GM18511 (cell line): ENCODE results near the gene SLN.

Experiments used
- ATAC-seq: cut with Tn5 transposase; IDR thresholded peaks from one replicate; pipeline ENCODE4 v1.9.1; 2021; ENCODE audit warnings: mild to moderate bottlenecking, moderate library complexity; ENCODE audit not compliant: unreplicated experiment

Gene SLN

DNA sequence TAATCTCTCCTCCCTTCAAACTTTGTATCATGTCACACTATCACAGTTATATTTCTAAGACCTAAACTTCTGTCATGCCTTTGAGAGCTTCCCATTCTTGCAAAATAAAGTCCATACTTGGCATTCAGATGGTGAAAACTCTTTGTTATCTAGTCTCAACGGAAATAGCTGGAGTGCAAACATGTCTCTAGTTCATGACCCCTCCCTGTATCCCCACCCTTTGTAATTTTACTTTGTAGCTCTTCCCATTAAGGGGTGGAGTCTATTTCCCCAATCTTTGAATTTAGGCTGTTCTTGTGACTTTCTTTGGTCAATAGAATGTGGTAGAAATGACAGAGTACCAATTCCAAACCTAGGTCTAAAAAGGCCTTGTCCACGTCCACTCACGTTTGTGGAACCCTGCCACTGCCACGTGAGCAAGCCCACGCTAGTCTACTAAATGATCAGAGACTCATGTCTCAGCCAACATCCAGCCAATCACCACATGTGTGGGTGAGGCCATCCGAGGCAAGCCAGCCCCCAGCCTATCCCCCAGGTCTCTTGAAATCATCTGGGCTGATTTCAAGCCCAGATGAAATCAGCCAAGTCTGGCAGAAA, 23.4 kb downstream of the SLN start:
- ATAC-seq, result no peak

DNA sequence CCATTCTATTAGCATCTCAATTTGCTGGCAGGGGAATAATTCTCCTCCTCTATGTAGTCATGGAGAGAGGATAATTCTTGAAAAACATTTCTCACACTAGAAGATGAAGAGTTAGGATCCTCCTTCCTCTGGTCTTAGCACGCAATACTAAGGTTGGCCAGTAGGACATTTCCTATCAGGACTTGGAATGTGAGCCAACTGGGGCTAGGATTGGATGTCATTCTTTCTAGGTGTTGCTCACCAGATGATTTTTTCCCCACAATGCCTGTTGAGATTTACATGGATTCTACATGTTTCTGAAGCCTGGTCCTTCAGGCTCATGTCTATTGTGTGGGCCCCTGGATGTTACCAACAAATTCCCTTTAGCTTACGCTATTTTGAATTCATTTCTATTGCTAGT, 28.0 kb downstream of the SLN start:
- no peak for ATAC-seq

DNA sequence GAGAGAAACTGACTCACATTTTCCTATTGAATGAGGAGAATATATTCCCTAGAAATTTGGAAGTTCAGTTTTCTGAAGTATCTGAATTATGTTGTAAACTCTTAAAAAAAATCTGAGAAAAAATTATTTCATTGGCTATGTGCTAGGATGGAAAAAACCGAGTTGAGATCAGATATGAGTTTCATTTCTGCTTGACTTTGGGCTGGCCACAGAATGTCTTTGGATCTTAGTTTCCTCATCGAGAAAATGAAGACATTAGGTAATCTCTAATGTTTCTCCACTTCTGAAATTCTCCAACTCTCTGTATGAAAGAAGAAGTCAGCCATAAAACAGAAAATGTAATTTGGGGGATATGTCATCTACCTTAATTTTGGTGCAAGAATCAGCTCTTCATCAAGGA, 28.8 kb downstream of the SLN start:
- ATAC-seq, result no peak

DNA sequence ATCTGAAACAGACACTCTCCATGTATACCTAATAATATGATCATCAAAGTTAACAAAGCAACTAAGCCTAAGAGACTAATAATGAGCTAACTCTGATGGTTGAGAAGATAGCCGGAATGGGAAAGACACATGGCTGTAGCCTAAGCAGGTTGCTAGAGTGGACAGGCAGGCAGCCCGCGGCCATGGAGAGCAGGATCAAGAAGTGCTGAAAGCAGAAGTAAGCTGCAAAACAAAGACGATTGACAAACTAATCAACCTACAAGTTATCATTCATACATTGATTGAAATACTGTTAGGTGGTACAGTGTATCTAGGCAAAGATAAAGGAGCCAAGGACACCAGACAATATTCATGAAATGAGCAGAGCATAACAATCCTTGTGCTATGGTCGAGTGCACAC, 29.3 kb downstream of the SLN start:
- ATAC-seq, result no peak

DNA sequence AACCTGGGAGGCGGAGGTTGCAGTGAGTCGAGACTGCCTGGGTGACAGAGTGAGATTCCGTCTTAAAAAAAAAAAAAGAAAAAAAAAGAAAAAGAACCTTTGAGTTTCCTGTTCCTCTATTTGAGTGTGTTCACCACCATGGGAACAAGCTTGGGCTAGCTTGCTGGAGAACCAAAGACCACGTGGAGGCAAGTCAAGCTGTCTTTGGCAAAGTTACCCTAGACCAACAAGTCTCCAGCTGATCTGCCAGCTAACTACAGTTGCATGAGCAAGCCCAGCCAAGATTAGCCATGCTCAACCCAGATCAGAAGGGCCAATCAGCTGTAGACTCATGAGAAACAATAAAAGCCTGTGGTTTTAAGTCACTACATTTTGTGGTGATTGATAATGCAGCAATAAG, 29.7 kb downstream of the SLN start:
- ATAC-seq, result no peak

DNA sequence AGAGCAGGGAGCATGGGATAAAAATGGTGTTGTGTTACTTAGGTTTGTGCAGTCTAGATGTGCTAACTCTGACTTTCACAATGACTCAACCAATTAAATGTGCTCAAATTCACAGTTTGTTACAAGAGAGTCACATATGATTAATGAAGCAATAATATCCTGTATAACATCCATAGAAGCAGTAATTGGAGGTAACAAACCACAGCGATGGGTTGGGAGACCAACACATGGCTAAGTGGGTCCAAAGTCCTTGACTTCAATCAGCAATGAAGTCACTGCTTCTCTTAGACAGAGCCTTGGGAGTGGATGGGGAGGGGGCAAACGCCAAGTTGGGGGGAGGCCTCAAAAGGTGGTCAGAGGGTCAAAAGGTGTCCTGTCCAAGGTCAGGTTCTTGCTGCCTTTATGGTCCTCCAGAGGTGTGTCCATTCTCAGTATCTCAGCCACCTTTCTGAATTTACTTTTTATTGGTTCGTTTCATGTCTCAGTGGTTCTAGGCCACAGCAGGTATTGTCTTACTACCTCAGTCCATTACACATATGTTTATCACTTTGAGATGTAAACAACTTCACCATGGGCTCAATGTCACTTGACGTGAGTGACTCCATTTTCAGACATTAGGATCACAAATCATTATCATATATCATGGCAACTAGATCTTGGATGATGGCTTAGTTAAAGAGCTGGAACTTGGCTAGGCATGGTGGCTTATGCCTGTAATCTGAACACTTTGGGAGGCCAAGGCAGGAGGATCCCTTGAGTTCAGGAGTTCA, 32.4 kb downstream of the SLN start:
- ATAC-seq, result no peak

DNA sequence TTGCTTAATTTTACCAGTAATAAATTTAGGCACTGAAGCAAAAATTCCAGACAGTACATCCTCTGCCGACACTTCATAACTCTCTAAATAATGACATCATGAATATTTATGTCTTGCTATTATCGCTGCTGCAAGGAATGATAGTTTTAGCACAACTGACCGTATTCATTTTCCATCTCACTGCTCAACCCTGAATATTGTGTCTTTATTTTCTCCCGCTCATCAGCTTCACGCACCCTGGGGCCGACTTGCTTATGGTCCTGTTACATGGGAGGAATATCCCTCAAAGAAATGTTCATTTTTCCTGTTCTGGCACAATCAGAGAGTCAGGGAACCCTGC, 33.3 kb downstream of the SLN start:
- ATAC-seq, result no peak

DNA sequence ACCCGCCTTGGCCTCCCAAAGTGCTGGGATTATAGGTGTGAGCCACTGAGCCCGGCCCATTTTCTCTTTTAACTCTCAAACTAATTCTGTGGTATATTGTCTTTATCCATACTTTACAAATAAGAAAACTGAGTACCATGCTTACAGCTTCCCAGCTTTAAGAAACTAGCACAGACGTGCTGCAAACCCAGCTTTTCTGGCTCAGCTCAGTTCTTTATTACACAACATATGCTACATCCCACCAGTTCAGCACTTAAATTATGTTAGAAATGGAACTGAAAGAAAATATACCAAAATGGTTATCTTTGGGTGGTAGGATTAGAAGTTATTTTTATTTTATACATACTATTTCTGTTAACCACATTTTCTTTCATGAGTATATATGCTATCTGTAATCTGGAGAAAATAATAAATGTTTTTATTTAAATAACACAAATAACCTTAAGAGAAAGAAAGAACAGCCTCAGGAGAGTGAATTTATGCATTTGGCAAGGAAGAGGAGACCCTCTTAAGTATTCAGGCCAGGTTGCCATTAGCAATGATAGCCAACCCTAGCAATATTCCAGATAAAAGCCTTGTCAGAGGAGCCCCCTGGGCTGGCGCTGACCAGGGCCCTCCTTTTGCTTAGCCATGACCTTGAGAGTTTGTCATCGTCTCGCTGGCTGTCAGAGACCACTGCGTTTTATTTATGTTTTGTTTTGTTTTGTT, 33.8 kb downstream of the SLN start:
- ATAC-seq, result no peak

DNA sequence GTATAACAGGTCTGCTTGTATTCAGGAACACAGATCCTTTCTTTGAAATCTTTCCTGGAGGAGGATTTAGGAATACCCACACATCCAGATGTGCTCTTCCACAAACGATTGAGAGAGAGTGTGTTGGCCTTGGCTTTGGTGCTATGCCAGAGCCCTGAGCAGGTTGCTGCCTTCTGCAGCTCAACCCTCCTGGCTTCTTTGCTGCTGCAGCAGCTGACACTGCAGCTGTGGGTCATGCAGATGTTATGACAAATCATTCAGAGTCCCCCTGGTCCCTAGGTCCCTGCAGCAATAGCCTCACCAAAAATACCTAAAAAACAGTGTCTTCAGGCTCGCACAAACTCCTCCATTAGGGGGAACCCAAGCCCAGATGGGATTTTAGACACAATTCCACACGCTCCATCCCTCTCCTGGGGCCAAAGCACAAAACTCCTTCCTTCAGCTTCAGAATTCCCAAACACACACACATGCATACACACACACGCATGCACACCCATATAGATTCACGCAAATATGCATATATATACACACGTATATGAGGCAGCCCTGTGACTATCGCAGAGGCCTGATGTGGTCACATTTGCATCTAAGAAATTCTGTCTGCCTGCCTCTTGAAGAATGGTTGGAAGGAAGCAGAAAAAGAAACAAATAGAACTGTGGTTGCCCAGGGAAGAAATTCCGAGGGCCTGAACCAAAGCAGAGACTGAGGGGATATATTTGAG, 35.4 kb downstream of the SLN start:
- ATAC-seq, result no peak

DNA sequence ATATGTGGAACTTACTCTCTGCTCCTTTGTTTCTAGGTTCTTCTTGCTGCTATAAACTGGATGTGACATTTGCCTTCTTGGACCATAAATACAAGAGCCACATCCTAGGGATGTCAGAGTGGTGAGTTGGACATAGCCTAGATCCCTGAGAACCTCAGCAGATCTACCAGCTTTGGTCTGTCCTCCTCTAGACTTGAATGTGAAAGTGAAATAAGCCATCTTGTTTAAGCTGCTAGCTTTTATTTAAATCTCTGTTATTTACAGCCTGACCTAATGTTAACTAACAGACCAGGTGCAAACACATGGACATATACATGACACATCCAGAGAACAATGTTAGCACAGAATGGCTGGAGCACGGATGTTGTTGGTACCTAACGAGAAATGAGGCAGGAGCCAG, 36.0 kb downstream of the SLN start:
- ATAC-seq, result no peak

DNA sequence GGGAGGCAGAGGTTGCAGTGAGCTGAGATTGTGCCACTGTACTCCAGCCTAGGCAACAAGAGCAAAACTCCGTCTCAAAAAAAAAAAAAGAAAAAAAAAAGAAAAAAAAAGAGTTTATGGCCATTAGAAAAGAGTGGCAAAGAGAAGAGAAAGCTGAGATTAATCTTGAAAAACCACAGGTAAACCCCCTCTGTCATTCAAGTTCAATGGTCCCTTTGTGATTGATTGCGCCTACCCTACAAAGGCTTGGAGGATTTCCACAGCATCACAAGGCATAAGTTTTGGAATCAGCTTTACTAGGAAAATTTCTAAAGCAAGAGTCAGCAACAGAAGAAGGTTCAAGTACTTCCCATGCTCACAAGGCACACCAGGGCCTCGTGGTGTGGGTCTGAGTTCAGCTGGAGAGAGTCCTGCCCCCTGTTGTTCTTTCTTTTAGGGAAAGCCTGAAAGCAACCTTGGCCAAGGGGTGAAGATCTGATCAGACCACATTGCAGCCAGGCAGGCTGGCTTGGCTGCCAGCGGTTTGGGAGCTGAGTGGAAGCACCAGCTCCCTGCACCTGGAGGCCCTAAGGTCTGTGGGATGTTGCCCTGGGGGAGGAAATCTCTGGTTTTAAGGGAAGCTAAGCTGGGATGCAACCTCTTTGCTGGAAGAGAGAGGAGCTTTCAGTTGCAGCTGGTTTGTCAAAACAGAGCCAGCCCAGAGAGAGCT, 41.8 kb downstream of the SLN start:
- no peak for ATAC-seq

DNA sequence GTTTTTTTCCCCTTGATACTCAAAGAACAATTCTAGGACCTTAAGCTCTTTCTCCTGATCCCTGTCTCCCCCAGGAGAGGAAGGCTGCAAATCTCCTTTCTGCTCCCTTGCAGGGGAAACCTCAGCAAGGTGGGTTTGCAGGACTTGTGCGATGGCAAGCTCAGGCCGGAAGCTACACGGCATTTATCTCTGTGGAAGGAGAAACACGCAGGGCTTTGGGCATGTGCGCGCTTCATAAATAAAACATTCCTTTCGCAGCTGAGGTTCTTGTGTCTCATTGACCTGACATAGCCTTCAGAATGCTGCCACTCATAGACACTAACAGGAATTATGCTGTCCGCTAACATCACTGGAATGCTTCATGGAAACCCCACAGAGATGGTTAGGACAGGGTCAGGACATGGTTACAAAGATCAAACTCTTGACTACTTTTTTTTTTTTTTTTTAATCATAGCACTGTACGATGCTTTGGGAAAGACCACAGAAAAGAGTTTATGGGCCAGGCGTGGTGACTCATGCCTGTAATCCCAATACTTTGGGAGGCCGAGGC, 42.6 kb downstream of the SLN start:
- ATAC-seq, result no peak

DNA sequence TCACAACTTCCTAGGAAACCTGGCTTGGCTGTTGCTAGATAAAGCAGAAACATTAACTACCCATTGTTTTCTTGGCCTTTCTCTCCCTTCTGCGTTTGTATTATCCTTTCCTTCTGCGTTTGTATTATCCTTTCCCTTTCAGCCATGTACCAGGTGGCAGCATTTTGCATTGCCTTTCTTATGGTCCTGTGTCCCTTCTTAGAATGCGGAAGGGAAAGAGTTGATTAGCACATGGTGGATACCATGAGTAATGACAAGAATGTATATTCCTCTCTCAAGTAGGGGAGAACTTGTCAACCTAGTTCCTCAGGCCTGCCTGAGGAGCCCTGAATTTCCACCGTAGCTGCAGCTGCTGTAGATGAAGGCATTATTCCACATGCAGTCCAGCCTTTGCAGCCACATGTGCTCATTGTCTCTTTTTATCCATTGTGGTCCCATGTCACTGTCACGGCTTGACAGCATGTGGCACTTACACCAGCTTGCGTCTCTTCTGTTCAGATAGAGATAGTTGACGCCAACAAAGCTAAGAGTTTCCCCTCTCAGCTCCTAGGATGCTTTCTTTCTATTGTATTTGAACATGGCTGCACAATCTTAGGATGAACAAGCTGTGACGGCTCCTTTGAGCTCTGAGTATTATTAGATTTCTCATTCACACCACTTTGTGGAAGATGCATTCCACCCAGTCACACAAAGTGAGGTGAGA, 44.8 kb downstream of the SLN start:
- ATAC-seq, result no peak

DNA sequence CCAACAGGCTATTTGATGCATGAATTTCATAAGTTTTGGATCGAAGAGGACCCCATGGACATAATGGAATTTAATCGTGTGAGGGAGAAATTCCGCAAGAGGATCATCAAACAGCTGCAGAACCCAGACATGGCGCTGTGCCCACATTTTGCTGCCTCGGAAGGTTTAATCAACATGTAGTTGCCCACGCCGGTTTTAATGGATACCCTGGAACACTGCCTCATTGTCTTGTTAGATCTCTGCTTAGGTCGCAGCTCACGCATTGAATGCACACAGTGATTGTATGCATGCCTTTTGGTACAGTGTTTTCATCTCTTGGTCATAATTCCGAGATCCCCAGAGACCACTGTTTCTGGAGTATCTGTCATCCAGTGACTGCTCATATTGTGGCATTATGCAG, 46.8 kb downstream of the SLN start:
- no peak for ATAC-seq

DNA sequence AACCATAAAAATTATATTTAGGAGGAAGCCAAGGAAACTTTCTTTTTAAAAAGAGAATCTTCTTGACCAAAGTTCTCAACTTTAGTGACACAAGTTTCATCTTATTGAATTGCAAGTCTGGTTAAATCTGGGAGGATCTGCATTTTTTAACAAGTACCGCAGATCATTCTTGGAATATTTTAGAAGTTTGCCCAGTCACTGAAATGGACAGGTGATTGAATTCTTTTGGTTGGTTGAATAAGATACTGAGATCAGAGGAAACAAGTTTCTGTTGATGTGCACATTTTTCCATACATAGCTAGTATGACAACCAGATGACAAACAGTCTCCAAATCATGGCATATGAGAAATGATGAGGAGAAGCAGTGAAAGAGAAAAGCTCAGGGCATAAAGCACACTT, 50.2 kb downstream of the SLN start:
- ATAC-seq, result no peak

DNA sequence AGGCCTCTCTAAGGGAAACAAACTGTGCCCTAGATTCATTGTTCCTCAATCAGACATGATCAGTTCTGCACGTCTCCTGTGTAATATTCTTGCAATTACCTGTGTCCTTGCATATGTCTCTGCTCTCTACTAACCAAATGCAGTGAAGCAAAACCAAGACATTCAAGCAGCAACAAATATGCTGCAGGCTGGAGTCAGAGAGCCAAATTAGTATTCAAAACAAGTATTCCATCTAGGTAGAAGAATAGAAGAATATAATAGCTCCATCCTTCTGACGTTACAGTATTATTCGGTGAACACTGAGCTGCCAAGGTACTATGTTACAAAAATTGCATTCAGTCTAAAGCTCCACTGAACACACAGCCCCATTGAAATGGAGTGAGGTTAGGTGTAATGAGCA, 51.8 kb downstream of the SLN start:
- ATAC-seq, result no peak

DNA sequence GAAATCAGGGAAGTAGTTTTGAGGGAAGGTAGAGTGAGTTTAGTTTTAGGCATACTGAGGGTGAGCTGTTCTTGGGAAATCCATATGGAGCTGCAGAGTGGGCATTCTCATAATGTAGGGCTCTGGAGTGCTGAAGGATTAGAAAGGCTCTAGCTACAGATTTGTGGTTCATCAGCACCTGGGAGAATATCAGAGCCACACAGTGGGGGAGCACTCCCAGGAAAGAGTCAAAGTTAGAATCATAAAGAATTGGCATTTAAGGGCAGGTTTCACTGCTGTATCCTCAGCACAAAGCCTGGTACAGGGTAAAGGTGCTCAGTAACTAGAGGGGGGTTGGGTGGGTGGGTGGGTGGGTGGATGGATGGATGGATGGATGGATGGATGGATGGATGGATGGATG, 52.5 kb downstream of the SLN start:
- no peak for ATAC-seq
